ENCODE data around the gene CRCP.
"Not testable (repeated sequence)": the region's sequence is repeated elsewhere in the genome, so short reads cannot be mapped to it uniquely, and the experiment has no call there.

The CRCP gene

DNA sequence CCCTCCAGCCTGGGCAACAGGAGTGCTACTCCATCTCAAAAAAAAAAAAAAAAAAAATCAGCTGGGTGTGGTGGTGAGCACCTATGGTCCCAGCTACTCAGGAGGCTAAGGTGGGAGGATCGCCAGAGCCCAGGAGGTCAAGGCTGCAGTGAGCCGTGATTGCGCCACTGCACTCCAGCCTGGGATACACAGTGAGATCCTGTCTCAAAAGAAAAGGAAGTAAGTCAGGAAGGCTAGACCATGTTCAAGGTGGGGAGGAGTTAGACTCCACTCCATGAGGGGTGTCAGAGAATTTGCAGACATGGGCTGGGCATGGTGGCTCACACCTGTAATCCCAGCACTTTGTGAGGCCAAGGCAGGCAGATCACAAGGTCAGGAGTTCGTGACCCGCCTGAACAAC lies 6.2 kb upstream of the CRCP start:
- not testable (repeated sequence) for DNase-seq

GRCh38 chr7:66110856-66111255 lies 3.8 kb upstream of the CRCP start:
- no peak for DNase-seq

DNA sequence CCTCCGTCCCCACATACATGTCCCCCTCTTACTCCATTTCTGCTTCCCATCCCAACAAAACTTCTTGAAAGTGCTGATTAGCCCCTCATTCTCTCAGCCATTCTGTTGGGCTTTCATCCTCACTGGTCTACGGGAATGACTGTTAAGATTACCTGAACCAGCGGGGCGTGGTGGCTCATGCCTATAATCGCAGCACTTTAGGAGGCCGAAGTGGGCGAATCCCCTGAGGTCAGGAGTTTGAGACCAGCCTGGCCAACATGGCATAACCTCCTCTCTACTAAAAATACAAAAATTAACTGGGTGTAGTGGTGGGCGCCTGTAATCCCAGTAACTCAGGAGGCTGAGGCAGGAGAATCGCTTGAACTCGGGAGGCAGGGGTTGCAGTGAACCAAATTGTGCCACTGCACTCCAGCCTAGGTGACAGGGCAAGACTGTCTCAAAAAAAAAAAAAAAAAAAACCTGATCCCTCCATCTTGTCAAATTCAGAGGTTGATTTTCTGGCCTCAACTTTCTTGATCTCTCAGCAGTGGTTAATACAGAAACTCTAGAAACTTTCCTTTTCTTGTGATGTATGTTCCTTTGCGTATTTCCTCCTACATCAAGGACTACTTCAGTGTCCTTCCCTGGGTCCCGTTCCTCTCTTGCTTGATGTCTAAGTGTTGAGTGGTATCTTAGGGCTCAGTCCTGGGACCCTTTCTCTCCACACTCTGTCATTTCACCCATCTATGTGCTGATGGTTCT lies 2.2 kb downstream of the CRCP start:
- not testable (repeated sequence) for DNase-seq

DNA sequence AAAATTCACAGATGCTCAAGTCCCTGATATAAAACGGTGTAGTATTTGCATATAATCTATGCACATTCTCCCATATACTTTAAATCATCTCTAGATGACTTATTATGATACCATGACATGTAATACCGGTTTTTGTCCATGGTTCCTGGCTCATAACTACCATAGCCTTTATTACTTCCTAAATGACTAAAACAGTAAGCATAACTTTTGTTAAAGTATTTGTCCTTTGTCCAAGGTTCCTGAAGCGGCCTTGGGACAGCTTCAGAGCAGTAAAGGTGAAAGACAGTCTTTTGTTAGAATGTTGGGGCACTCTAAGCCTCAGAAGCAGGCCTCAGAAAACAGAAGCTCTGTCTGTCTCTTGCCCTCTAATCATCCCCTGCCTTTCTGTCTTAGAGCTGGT lies 4.0 kb downstream of the CRCP start:
- no peak for DNase-seq

- DNase-seq, result no peak
Observed at GRCh38 chr7:66119245-66119850, 4.7 kb downstream of the CRCP start.

DNA sequence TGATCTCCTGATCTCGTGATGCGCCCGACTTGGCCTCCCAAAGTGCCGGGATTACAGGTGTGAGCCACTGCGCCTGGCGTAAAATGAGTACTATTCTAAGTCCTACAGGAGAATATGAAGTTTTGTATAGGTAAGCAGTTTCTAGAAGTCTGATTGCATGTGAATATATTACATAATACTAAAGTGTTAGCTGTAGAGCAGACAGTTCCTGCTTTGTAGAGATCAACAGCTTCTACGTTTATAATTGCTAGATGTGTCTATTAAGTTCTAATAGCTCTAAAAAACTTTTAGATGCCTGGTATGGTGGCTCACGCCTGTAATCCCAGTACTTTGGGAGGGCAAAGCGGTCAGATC lies 8.5 kb downstream of the CRCP start:
- DNase-seq, result no peak

DNA sequence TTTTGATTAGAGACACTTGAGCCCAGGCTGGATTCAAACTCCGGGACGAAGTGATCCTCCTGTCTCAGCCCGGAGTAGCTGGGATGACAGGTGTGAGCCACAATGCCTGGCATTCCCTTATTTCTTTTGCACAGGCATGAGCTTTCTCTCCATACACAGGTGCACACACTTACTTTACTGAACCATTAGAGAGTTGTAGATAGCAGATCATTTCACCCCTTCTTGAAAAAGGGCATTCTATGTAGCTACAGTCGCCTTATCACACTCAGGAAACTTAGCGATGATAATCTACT lies 9.9 kb downstream of the CRCP start:
- DNase-seq, result not testable (repeated sequence)

- peak; percentile 24 for DNase-seq
Observed at GRCh38 chr7:66125052-66125694, 10.5 kb downstream of the CRCP start.

DNA sequence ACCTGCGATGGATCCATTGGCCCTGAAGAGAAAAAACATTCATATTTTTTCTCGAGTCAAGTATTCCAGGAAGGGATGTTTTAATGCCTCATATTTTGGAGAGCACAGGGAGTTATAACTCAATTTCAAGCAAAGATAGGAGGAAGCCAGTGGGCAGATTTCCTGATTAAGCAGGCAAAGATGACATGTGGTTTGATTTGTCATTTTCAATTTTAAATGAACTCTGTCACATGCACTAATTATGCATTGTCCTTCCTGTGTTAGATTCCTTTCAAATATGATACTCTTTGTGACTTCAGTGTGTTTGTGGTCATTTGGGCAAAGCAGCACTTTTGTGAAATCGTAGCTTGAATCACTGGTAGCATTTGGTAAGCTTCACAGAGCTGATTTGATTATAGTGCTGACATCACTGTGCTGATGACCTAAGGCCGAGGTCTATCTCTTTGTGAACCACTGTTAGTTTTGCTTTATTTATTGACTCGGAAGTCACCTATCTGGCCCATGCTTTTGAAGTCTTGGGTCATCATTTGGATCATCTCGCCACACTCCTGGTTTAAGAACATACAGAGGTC lies 11.2 kb downstream of the CRCP start:
- DNase-seq, result peak; percentile 34

- not testable (repeated sequence) for DNase-seq
Observed at GRCh38 chr7:66127172-66127571, 12.5 kb downstream of the CRCP start.

DNA sequence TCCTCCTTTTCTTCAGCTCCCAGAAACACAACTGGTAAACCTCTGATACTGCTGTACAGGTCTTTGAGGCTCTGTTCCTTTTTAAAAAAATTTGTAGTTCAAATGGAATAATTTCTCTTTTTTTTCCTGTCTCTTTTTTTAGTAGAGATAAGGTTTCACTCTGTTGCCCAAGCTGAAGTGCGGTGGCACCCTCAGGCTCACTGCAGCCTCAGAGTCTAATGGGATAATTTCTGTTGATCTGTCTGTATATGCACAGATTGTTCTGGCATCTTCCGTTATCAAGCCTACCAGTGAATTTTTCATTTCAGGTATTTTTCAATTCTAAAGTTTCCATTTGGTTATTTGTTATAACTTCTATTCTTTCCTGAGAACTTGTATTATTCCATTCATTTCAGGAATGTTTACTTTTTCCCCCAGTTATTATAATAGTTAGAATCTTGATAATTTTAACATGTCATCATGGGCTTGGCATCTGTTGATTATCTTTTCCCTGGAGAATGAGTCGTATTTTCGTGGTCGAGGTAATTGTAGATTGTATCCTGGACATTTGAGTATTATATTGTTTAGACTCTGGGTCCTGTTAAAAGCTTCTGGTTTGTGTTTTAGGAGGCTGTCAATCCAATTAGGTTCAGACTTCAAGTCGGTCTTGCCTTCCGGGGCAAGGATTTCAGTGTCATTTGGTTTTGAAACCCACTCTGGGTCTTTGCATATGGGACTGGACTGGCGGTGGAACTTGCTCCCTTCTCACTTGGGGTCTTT lies 24.5 kb downstream of the CRCP start:
- no peak for DNase-seq

- DNase-seq, result no peak
Observed at GRCh38 chr7:66140924-66141323, 26.3 kb downstream of the CRCP start.

DNA sequence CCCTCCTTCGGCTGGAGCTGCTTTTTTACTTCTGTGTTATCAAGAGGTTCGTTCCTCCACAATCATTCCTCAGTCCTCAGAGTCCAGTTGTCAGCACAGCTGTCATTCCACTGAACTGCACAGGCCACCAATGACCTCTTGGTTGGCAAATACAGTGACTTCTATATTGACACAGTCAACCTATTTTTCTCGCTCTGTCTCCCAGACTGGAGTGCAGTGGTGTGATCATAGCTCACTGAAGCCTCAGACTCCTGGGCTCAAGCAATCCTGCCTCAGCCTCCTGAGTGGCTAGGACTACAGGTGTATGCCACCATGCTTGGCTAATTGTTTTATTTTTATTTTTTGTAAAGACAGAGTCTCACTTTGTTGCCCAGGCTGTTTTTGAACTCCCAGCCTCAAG lies 27.7 kb downstream of the CRCP start:
- no peak for DNase-seq

DNA sequence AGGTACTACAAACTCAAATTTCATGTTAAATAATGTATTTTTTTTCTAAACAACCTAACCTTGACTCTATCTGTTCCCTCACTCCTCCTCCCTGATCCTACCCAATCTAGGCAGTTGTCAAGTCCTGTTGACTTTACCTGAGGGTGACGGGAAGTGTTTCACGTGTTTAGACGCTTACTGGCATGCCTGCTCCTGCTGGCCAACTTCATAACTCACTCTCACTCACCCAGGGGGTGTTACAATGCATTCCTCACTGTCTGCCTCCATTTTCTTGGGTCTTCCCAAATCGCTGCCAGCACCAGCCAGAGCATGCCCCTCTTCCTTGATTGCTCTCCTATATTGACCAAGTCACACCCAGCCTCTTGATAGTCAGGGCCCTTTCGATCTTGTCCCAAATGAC lies 28.3 kb downstream of the CRCP start:
- DNase-seq, result no peak

- DNase-seq, result no peak
Observed at GRCh38 chr7:66143876-66144332, 29.3 kb downstream of the CRCP start.

- DNase-seq, result no peak
Observed at GRCh38 chr7:66145400-66146104, 30.9 kb downstream of the CRCP start.

GRCh38 chr7:66146701-66147100 lies 32.1 kb downstream of the CRCP start:
- no peak for DNase-seq

DNA sequence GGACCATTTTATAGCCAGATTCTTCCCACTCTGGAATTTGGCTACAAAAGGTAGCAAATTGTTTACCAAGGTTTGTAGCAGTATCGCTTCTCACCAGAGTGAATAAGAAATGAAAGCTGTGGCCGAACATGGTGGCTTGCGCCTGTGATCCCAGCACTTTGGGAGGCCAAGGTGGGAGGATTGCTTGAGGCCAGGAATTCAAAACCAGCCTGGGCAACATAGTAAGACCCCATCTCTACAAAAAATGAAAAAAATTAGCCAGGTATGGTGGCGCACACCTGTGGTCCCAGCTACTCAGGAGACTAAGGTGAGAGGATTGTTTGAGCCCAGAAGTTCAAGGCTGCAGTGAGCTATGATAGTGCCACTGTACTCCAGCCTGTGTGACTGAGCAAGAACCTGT lies 33.0 kb downstream of the CRCP start:
- DNase-seq, result not testable (repeated sequence)

DNA sequence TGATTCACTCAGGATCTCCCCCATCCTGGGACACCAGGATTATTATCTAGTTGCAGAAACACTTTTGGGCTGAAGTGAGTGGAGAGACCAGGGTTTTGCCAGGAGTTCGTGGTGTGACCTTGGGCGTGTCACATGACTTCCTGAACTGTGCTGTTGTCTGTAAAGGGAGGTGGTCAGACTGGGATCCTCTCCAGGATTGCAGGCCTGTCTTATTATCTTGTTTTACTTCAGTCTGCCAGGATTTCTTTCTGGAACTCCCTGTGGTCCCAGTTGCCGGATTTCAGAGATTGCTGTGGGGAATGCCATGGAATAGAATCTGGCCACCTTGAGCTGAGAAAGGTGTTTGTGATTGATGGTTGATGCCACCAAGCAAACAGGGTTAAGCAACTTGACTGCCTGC lies 35.8 kb downstream of the CRCP start:
- no peak for DNase-seq

DNA sequence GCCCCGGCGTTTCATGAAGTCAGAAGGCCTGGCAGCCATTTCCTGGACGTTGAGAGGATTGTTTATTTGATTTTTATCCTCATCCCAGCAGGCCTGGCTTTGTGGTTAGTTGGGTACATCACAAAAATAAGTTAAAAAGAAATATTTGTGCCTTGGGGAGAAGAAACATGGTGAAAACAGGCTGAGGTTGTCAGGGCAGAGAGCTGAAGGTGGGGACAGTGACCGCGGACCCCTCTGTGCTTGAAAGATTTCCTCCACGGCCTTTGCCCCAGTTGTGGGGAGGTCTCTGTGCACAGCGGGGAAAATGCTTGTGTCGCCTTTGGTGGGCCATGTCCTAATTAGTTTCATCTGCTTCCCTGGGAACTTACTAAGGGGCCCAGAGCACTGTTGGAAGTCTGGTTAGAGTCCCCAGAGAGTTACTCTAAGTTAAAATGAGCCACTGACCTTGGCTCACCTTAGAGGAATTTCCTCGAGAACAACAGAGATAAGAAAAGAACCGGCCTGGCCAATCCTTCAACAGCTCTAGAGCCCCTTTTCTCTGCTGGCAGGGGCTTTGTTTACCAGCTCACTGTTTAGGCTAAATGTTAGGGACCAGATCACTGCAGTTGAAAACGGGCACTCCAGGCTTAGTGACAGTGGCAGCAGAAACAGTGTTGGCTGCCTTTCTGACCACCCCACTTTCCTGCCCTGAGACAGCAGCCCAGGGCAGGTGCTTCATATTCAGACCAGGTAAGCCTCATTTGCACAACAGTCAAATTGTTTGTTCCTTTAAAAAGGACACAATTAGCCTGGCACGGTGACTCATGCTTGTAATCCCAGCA lies 37.9 kb downstream of the CRCP start:
- no peak for DNase-seq

GRCh38 chr7:66153691-66154090 lies 39.0 kb downstream of the CRCP start:
- DNase-seq, result no peak

GRCh38 chr7:66156035-66156434 lies 41.4 kb downstream of the CRCP start:
- DNase-seq, result not testable (repeated sequence)

Data from CD4-positive, alpha-beta T cell treated with Interleukin-21 for 1 hour (primary cell).